ENCODE data around the gene GCG.

Gene GCG

GRCh38 chr2:162138310-162138709 lies 13.7 kb downstream of the GCG start:
- no peaks in the 10 kb centered on the region for H3F3A ChIP-seq (ENCODE audit: insufficient read depth)
- H3K4me3 ChIP-seq (ENCODE audit: insufficient read depth, low read length, poor library complexity, severe bottlenecking) = no peak overlapping the region
- no peaks in the 10 kb centered on the region for H4K20me1 ChIP-seq (ENCODE audit: low read depth, low read length)
- H3K27ac ChIP-seq (ENCODE audit: low read depth, low read length) = no peak overlapping the region
- no peaks in the 10 kb centered on the region for H3K27me3 ChIP-seq (ENCODE audit: low read length)
- no peak overlapping the region for H3K9ac ChIP-seq (ENCODE audit: low read length)
- H3K4me2 ChIP-seq (ENCODE audit: low read depth, low read length, poor library complexity, severe bottlenecking) = no peak overlapping the region
- TF ChIP-seq CTCF (IDR thresholded peaks at IDR 0.05; ENCODE audit: insufficient read depth, low read length, poor library complexity, severe bottlenecking) (no peak), EZH2phosphoT487 (conservative IDR thresholded peaks at IDR 0.05; ENCODE audit: low read length) (no peak)
- no peak overlapping the region for H2AFZ ChIP-seq (ENCODE audit: low read depth, low read length, severe bottlenecking)
- no peaks in the 10 kb centered on the region for H3K36me3 ChIP-seq (ENCODE audit: low read length)
- H3K9me2 ChIP-seq (replicated peaks; ENCODE audit: insufficient read depth, low read length) = no peaks in the 10 kb centered on the region
- no peaks in the 10 kb centered on the region for H3K79me2 ChIP-seq (ENCODE audit: insufficient read depth, low read length)
- H3K9me3 ChIP-seq (ENCODE audit: insufficient read depth, low read length) = no peaks in the 10 kb centered on the region

GRCh38 chr2:162127422-162127821 lies 24.6 kb downstream of the GCG start:
- no peaks in the 10 kb centered on the region for H3K9me3 ChIP-seq (ENCODE audit: insufficient read depth, low read length)
- no peak overlapping the region for H3K9ac ChIP-seq (ENCODE audit: low read length)
- TF ChIP-seq CTCF (IDR thresholded peaks at IDR 0.05; ENCODE audit: insufficient read depth, low read length, poor library complexity, severe bottlenecking) (no peak), EZH2phosphoT487 (conservative IDR thresholded peaks at IDR 0.05; ENCODE audit: low read length) (no peak)
- H3K4me2 ChIP-seq (ENCODE audit: low read depth, low read length, poor library complexity, severe bottlenecking) = no peak overlapping the region
- H4K20me1 ChIP-seq (ENCODE audit: low read depth, low read length) = no peaks in the 10 kb centered on the region; the same call in 1 of the 2 replicates
- no peaks in the 10 kb centered on the region for H3K79me2 ChIP-seq (ENCODE audit: insufficient read depth, low read length)
- no peak overlapping the region for H2AFZ ChIP-seq (ENCODE audit: low read depth, low read length, severe bottlenecking)
- H3F3A ChIP-seq (ENCODE audit: insufficient read depth) = no peaks in the 10 kb centered on the region
- no peak overlapping the region for H3K27ac ChIP-seq (ENCODE audit: low read depth, low read length)
- H3K36me3 ChIP-seq (ENCODE audit: low read length) = no peaks in the 10 kb centered on the region
- H3K4me3 ChIP-seq (ENCODE audit: insufficient read depth, low read length, poor library complexity, severe bottlenecking) = no peak overlapping the region
- H3K9me2 ChIP-seq (replicated peaks; ENCODE audit: insufficient read depth, low read length) = no peaks in the 10 kb centered on the region
- H3K27me3 ChIP-seq (ENCODE audit: low read length) = no peaks in the 10 kb centered on the region

GRCh38 chr2:162126527-162126926 lies 25.5 kb downstream of the GCG start:
- no peaks in the 10 kb centered on the region for H3K36me3 ChIP-seq (ENCODE audit: low read length)
- no peak overlapping the region for H3K4me3 ChIP-seq (ENCODE audit: insufficient read depth, low read length, poor library complexity, severe bottlenecking)
- H3K27me3 ChIP-seq (ENCODE audit: low read length) = no peaks in the 10 kb centered on the region
- H2AFZ ChIP-seq (ENCODE audit: low read depth, low read length, severe bottlenecking) = no peak overlapping the region
- H3K79me2 ChIP-seq (ENCODE audit: insufficient read depth, low read length) = no peaks in the 10 kb centered on the region
- no peaks in the 10 kb centered on the region for H3K9me2 ChIP-seq (replicated peaks; ENCODE audit: insufficient read depth, low read length)
- no peak overlapping the region for H3K4me2 ChIP-seq (ENCODE audit: low read depth, low read length, poor library complexity, severe bottlenecking)
- no peak overlapping the region for H3K9ac ChIP-seq (ENCODE audit: low read length)
- H3F3A ChIP-seq (ENCODE audit: insufficient read depth) = no peaks in the 10 kb centered on the region
- no peak overlapping the region for H3K27ac ChIP-seq (ENCODE audit: low read depth, low read length)
- H3K9me3 ChIP-seq (ENCODE audit: insufficient read depth, low read length) = no peaks in the 10 kb centered on the region
- no peak for TF ChIP-seq EZH2phosphoT487 (conservative IDR thresholded peaks at IDR 0.05; ENCODE audit: low read length)
- TF ChIP-seq CTCF (IDR thresholded peaks at IDR 0.05; ENCODE audit: insufficient read depth, low read length, poor library complexity, severe bottlenecking) = no peak
- no peaks in the 10 kb centered on the region; the same call in 1 of the 2 replicates for H4K20me1 ChIP-seq (ENCODE audit: low read depth, low read length)

Data from SU-DHL-6 (cell line).